HG03103 (cell line): ENCODE results near the gene WDFY1.

Experiments used
- ATAC-seq: cut with Tn5 transposase; IDR thresholded peaks from one replicate; pipeline ENCODE4 v1.9.1; 2021; ENCODE audit warnings: low read depth; ENCODE audit not compliant: unreplicated experiment

The WDFY1 gene

GRCh38 chr2:223944703-223945531, at the start of gene WDFY1:
Gene WDFY1, minus strand, starts transcription at chr2:223945335. Its CDS starts 51 bp downstream, at chr2:223945284.
- peak; percentile 76 for ATAC-seq

GRCh38 chr2:223994562-223995162, 49.5 kb upstream of the WDFY1 start:
- ATAC-seq: no peak

GRCh38 chr2:223993634-223994232, 48.6 kb upstream of the WDFY1 start:
- peak; percentile 77 for ATAC-seq

- no peak for ATAC-seq
Observed at GRCh38 chr2:223991611-223992010, 46.5 kb upstream of the WDFY1 start.

GRCh38 chr2:223989856-223990232, 44.7 kb upstream of the WDFY1 start:
- no peak for ATAC-seq

GRCh38 chr2:223989206-223989855, 44.2 kb upstream of the WDFY1 start:
- no peak for ATAC-seq

GRCh38 chr2:223981241-223981640, 36.1 kb upstream of the WDFY1 start:
- ATAC-seq: no peak

- ATAC-seq: no peak
Observed at GRCh38 chr2:223980803-223981202, 35.7 kb upstream of the WDFY1 start.

GRCh38 chr2:223980397-223980735, 35.2 kb upstream of the WDFY1 start:
- no peak for ATAC-seq

GRCh38 chr2:223979730-223980396, 34.7 kb upstream of the WDFY1 start:
- no peak for ATAC-seq

- no peak for ATAC-seq
Observed at GRCh38 chr2:223978451-223978850, 33.3 kb upstream of the WDFY1 start.

- ATAC-seq: no peak
Observed at GRCh38 chr2:223976635-223977226, 31.6 kb upstream of the WDFY1 start.

GRCh38 chr2:223973606-223974005, 28.5 kb upstream of the WDFY1 start:
- no peak for ATAC-seq

GRCh38 chr2:223972656-223973102, 27.5 kb upstream of the WDFY1 start:
- ATAC-seq: no peak

GRCh38 chr2:223971731-223972130, 26.6 kb upstream of the WDFY1 start:
- ATAC-seq: no peak

GRCh38 chr2:223970343-223971128, 25.4 kb upstream of the WDFY1 start:
- ATAC-seq: peak; percentile 55

GRCh38 chr2:223969856-223970255, 24.7 kb upstream of the WDFY1 start:
- no peak for ATAC-seq

GRCh38 chr2:223969315-223969714, 24.2 kb upstream of the WDFY1 start:
- no peak for ATAC-seq

GRCh38 chr2:223967981-223968380, 22.8 kb upstream of the WDFY1 start:
- ATAC-seq: no peak

GRCh38 chr2:223959688-223960087, 14.6 kb upstream of the WDFY1 start:
- no peak for ATAC-seq
